ENCODE data around the gene OR52L1. TPM values are rescaled to one million over a fixed set of nuclear protein-coding genes. Genes with fewer than 3 reads are reported as not detected.

Gene OR52L1
- polyA plus RNA-seq, 1 donor = not detected

GRCh38 chr11:5940748-5941147 lies 46.0 kb downstream of the OR52L1 start:
- DNase-seq (ENCODE audit: low read depth) = no peak

GRCh38 chr11:5938603-5938965 lies 48.2 kb downstream of the OR52L1 start:
- no peak for DNase-seq (ENCODE audit: low read depth)

GRCh38 chr11:5937868-5938602 lies 48.8 kb downstream of the OR52L1 start:
- DNase-seq (ENCODE audit: low read depth) = no peak

Other genes with a start within 250 kb of the OR52L1 start
- not detected for gene OR52N4, start 232.7 kb downstream of the OR52L1 start, polyA plus RNA-seq (ENCODE audit: insufficient read length)
- gene OR52N5, start 203.6 kb downstream of the OR52L1 start, polyA plus RNA-seq (ENCODE audit: insufficient read length) = not detected
- not detected for gene OR52N1, start 195.7 kb downstream of the OR52L1 start, polyA plus RNA-seq (ENCODE audit: insufficient read length)
- gene OR52N2, start 178.1 kb downstream of the OR52L1 start, polyA plus RNA-seq (ENCODE audit: insufficient read length) = not detected
- not detected for gene OR52E6, start 145.1 kb downstream of the OR52L1 start, polyA plus RNA-seq (ENCODE audit: insufficient read length)
- not detected for gene OR52E8, start 129.3 kb downstream of the OR52L1 start, polyA plus RNA-seq (ENCODE audit: insufficient read length)
- gene OR52E4, start 106.4 kb downstream of the OR52L1 start, polyA plus RNA-seq (ENCODE audit: insufficient read length) = not detected
- gene OR52E5, start 93.8 kb downstream of the OR52L1 start, polyA plus RNA-seq (ENCODE audit: insufficient read length) = not detected
- gene OR56A3, start 44.7 kb downstream of the OR52L1 start, polyA plus RNA-seq (ENCODE audit: insufficient read length) = not detected
- not detected for gene OR56A5, start 18.5 kb downstream of the OR52L1 start, polyA plus RNA-seq (ENCODE audit: insufficient read length)
- not detected for gene OR56A4, start 20.0 kb upstream of the OR52L1 start, polyA plus RNA-seq (ENCODE audit: insufficient read length)
- not detected for gene OR56A1, start 43.8 kb upstream of the OR52L1 start, polyA plus RNA-seq (ENCODE audit: insufficient read length)
- not detected for gene OR56B4, start 120.7 kb upstream of the OR52L1 start, polyA plus RNA-seq (ENCODE audit: insufficient read length)
- gene OR52B2, start 183.3 kb upstream of the OR52L1 start, polyA plus RNA-seq (ENCODE audit: insufficient read length) = not detected
- gene OR52W1, start 212.2 kb upstream of the OR52L1 start, polyA plus RNA-seq (ENCODE audit: insufficient read length) = not detected
- gene C11orf42, start 218.6 kb upstream of the OR52L1 start, polyA plus RNA-seq (ENCODE audit: insufficient read length) = 0.24 TPM
- 24.1 TPM for gene FHIP1B, start 247.7 kb upstream of the OR52L1 start, polyA plus RNA-seq (ENCODE audit: insufficient read length)